ENCODE measurements around the gene TF.

TF gene

DNA sequence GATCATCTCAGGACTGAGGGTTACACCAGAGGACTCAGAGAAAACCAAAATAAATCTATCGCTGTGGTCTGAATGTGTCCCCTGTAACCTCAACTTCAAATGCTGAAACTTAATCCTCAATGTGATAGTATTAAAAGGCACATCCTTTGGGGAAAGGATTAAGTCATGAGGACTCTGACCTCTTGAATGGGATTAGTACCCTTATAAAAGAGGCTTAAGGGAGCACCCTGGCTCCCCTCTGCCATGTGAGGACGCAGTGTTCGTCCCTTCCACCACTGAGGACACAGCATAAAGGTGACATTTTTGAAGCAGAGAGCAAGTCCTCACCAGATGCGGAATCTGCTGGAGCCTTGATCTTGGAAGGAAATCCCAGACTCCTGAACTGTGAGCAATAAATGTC lies 98.9 kb downstream of the TF start:
- H3K4me3 ChIP-seq (ENCODE audit: low read depth, low read length): no peak overlapping the region
- DNase-seq (ENCODE audit: low read depth): no peak
- TF ChIP-seq, protein P1, sequence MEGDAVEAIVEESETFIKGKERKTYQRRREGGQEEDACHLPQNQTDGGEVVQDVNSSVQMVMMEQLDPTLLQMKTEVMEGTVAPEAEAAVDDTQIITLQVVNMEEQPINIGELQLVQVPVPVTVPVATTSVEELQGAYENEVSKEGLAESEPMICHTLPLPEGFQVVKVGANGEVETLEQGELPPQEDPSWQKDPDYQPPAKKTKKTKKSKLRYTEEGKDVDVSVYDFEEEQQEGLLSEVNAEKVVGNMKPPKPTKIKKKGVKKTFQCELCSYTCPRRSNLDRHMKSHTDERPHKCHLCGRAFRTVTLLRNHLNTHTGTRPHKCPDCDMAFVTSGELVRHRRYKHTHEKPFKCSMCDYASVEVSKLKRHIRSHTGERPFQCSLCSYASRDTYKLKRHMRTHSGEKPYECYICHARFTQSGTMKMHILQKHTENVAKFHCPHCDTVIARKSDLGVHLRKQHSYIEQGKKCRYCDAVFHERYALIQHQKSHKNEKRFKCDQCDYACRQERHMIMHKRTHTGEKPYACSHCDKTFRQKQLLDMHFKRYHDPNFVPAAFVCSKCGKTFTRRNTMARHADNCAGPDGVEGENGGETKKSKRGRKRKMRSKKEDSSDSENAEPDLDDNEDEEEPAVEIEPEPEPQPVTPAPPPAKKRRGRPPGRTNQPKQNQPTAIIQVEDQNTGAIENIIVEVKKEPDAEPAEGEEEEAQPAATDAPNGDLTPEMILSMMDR (IDR thresholded peaks at IDR 0.05; ENCODE audit: low read depth, low read length, missing control alignments): no peak
